Endometrial microvascular endothelial cells (primary cell): ENCODE data around the gene NEGR1. TPM values are rescaled to one million over a fixed set of nuclear protein-coding genes. Genes with fewer than 3 reads are reported as not detected.

Experiments
- in situ Hi-C: cut with HindIII; loops from 2 replicates; pipeline ENCODE4 v1.10.0; 2017; ENCODE audit warnings: low sequenced_read_pairs, low pct_unique_long_range_greater_than_20kb; ENCODE audit errors: inconsistent ontology term
- total RNA-seq: library from RNA; depleted of rRNA; stranded (reverse); fragments of >200 nt; gene quantifications from one replicate; pipeline ENCODE4 v1.2.3, GENCODE V29; 2015; ENCODE audit errors: inconsistent ontology term

NEGR1 gene
- total RNA-seq, 1 donor from 2014 or later, result 7.2 TPM

- in situ Hi-C loops, result no loop called here
Observed at GRCh38 chr1:71509051-71509595, 773.2 kb downstream of the NEGR1 start.

GRCh38 chr1:71502006-71502405 is 780.3 kb downstream of the NEGR1 start:
- in situ Hi-C loops, result no loop called here

GRCh38 chr1:71498542-71498941 is 783.8 kb downstream of the NEGR1 start:
- in situ Hi-C loops, result no loop called here

- in situ Hi-C loops, result no loop called here
Observed at GRCh38 chr1:71494163-71494562, 788.2 kb downstream of the NEGR1 start.

DNA sequence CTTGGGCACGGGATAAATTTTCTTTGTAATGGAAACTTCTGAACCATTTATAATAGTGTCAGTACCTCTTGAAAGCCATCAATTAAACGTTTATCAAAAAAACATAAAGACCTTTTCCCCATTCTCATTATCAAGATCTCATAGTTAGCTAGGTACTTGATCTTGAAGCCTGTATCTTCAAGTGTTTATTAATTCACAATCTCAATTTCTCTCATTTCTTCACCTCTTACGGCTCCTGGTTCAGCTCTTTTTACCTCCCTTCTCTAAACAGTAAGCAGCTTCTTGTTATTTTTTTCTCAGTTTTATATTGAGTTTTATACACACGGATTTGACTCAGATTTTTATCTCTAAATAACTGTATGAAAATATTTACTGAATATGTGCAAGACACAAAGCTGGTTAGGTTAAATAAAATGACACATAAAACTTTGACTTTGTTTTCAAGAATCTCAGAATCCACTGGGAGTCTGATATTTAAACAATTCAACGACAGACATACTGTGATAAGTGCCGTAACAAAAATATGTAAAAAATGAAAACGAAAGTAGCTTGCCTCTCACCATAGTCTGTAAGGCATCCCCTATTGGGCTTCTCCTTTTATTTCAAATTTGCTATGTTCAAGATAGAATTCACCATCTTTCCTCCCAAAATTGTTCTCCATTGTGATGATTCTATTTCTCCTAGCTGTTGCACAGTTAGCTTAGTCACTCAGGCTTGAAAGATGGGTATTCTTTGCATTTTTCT is 789.9 kb downstream of the NEGR1 start:
- in situ Hi-C loops, result no loop called here

DNA sequence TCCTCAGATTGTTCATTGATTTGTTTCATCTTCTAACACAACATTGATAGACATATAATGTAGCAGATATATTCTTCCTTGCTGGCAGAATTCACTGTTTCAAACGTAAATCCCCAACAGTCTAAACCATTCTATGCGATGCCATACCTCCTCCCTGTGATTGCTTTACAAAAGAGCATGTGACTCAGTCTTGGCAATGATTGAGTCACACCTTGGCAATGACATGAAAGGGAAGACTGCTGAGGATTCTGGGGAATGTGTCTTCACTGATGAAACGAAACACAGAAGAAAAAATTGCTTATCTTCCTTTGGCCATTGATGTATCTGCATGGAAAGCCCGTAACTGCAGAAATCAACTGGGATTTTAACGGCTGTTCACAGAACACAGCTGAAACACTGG is 791.9 kb downstream of the NEGR1 start:
- in situ Hi-C loops, result no loop called here

DNA sequence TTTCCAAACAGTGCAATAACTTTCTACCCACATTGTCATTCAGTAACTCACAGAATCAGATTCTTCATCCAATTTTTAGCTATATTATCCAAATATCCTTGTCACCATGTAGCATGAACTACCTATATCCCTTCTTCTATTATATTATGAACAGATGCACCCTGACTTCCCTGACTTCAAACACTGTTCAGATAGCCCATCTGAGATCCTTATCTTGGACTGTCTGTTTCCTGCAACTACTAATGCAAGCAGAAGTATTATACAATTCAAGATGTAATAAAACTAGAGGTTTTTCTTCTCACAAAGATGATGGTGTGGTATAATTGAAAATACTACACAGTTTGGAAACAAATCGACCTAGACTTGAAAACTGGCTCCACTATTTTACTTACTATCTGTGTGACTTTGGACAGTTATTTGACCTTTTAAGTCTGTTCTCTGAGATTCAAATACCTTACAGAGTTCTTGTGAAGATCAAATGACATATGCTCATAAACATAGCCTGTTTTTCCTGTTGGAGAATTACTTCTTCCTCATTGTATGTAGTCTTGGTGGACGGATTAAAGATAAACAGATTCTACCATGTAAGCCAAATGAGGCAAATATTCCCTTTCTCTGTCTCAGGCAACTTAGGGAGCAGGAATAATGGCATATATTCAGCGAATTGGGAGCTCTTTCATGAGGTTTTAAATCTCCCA is 793.6 kb downstream of the NEGR1 start:
- in situ Hi-C loops, result no loop called here

DNA sequence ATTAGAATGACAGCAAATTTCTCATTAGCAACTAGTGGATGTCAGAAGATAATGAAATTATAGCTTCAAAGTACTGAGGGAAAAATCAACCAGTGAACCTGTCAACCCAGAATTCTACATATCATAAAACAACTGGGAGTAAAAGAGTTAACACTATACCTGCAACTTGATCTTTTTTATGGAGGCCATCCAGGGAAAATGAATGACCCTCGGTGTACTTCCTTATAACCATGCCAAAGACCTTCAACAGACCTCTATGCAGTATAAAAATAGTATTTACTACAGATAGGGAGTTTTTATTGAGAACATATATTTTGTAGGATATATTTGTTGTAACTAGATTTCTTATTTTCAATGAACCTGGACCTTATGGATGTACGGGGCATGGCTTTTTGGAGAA is 809.0 kb downstream of the NEGR1 start:
- in situ Hi-C loops, result no loop called here

GRCh38 chr1:71465093-71465492 is 817.2 kb downstream of the NEGR1 start:
- in situ Hi-C loops, result no loop called here

DNA sequence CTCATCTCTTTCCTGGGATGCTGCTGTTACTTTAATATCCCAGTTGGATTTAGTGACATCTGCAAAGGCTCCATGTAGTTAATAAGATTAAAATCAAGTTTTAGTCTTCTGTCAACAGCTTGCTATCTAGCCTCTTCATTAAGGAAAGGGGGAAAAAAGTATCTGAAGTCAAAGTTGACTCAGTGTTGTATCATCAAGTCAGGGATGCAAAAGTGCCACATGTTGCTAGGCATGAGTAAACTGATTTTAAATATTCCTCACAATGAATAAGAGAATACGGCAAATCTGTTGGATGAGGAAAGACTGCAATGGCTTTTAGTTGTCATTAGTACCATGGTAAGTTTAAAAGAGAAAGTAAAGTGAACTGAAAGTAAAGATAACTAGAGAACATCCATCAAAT is 818.3 kb downstream of the NEGR1 start:
- in situ Hi-C loops, result no loop called here

- in situ Hi-C loops, result no loop called here
Observed at GRCh38 chr1:71463144-71463543, 819.2 kb downstream of the NEGR1 start.

DNA sequence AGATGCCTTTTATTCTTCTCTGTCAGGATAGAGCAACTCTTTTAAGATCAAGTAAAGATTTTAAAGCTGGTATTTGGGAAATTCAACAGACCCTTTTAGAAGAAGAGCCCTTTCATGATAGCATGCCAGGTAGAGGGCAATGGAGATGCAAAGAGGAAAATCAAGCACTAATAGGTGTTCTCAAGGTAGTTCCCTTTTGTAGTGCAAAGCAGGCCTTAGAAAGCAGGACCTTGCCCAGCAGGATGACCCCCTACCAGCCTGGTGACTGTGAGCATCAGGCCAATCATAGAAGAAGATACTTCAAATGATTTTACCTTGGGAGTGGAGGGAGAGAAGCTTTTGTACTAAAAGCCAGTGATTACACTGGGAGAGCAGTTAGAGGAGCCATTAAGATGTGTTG is 820.1 kb downstream of the NEGR1 start:
- in situ Hi-C loops, result no loop called here

- in situ Hi-C loops, result no loop called here
Observed at GRCh38 chr1:71461416-71461815, 820.9 kb downstream of the NEGR1 start.

GRCh38 chr1:71448444-71448843 is 833.9 kb downstream of the NEGR1 start:
- in situ Hi-C loops, result no loop called here

DNA sequence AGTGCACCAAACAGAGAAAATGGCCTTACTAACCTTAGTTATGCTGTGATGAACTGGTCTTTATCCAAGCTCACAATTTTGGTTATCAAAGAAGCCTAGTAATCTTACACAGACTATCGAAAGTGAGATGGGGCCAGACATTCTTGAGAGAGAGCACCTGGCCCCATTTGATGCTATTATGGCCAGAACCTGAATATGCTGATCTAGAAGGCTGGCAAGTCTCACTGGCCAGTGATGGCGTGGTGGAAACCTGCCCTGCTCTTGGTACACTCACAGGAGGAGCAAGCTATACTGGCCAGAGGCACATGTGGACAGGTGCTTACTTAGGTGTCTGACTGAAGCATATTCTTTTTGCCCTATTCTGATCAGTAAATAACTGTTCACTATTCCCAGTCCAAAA is 843.7 kb downstream of the NEGR1 start:
- in situ Hi-C loops, result no loop called here

DNA sequence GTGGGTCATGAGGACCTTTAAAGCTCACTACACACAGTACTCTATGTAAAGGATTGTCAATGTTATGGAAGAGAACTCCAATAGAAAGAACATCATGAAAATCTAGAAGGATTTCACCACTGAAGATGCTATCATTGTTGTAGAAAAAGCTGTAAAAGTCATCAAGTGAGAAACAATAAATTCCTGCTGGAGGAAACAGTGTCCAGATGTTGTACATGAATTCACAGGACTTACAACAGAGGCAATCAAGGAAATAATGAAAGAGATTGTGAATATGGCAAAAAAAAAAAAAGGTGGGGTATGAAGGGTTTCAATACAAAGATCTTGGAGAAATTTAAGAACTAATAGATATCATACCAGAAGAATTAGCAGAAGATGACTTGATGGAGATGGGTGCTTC is 846.4 kb downstream of the NEGR1 start:
- in situ Hi-C loops, result no loop called here

DNA sequence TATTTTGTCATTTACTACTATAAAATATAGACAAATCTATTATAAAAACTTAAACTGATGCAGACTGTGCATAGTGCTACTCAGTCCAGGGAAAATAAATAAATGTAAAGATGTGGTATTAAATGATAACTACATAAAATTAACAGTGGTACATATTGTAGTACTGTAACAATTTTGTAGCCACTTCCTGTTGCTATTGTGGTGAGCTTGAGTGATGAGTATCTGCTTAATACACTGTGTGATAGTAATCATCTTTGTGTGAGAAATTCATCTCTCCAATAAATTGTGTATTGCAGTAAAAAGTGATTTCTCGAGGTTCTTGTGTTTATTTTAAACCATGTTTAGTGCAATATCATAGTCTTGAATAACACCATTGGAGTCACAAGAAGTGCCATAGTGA is 848.1 kb downstream of the NEGR1 start:
- in situ Hi-C loops, result no loop called here

GRCh38 chr1:71428029-71428428 is 854.3 kb downstream of the NEGR1 start:
- in situ Hi-C loops, result no loop called here

- in situ Hi-C loops, result no loop called here
Observed at GRCh38 chr1:71427066-71427465, 855.3 kb downstream of the NEGR1 start.

- in situ Hi-C loops, result no loop called here
Observed at GRCh38 chr1:71424536-71424935, 857.8 kb downstream of the NEGR1 start.
